GM19193 (cell line): ENCODE measurements around the gene MOCS2.

ENCODE experiments used
- POLR2A ChIP-seq: IDR thresholded peaks from 4 replicates; pipeline ENCODE4 v1.6.1; 2011; ENCODE audit not compliant: insufficient read depth, insufficient read length; ENCODE audit errors: extremely low read depth

MOCS2 gene

DNA sequence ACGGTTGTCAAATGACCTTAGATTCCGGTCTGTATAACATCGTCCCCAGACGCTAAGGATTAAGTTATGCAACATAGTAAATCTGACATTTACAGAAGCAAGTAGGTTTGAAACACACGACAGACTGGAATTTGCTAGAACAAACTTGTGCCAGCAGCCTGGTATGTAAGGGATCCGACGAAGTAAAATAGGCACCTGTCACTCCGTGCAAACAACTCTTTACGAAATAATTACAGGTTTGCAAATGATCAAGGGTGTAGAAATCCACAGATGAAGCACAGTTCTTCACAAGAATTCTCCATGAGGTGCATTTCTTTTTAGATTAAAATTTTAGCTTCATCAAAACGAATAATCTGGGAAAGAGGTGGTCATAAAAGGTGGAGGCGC, 508 bp downstream of the MOCS2 start:
- TF ChIP-seq POLR2A: no peak

DNA sequence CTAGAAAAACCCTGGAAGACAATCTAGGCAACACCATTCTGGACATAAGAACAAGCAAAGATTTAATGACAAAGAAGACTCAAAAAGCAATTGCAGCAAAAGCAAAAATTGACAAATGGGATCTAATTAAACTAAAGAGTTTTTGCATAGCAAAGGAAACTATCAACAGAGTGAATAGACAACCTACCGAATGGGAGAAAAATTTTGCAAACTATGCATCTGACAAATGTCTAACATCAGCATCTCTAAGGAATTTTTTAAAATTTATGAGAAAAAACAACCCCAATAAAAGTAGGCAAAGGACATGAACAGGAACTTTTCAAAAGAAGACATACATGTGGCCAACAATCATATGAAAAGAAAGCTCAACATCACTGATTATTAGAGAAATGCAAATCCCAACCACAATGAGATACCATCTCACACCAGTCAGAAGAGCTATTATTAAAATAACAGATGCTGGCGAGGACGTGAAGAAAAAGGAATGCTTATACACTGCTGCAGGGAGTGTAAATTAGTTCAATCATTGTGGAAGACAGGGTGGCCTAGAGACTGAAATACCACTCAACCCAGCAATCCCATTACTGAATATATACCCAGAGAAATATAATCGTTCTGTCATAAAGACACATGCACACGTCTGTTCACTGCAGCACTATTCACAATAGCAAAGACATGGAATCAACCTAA, 3.8 kb downstream of the MOCS2 start:
- TF ChIP-seq POLR2A: no peak

DNA sequence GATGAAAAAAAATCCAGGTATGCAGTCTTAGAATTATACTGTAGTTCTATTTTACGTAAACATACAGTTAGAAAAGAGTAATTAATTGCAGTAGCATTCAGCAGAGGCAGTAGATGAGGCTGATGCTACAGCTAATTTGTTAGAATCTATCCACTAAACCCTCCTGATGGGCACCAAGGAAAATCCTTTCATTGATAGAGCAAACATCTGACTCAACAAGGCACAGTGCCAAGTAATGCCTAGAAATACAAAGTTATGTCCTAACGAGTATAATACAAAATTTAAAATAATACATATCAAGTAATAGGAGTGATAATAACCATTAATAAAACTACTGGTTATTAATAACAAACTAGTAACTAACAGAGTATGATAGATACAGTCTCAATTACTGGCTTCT, 9.0 kb downstream of the MOCS2 start:
- no peak for TF ChIP-seq POLR2A

DNA sequence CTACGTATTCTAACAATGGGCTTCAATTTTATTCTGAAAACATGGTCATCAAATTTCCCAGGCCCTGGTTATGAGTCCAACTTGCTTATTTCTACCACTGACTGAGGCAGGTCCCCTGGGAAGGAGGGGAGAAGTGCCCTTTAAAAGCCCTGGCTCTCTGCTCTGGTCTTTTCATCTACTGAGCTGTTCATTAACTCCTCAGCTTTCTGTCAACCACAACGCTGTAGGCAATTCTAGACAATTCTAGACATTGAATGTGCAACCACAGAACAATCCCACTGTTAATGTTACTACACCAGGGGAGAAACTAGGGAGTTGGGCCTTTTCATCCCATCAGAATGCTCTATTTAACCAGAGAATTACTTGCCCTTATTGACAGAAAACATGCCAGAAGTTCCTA, 10.0 kb downstream of the MOCS2 start:
- TF ChIP-seq POLR2A: no peak

DNA sequence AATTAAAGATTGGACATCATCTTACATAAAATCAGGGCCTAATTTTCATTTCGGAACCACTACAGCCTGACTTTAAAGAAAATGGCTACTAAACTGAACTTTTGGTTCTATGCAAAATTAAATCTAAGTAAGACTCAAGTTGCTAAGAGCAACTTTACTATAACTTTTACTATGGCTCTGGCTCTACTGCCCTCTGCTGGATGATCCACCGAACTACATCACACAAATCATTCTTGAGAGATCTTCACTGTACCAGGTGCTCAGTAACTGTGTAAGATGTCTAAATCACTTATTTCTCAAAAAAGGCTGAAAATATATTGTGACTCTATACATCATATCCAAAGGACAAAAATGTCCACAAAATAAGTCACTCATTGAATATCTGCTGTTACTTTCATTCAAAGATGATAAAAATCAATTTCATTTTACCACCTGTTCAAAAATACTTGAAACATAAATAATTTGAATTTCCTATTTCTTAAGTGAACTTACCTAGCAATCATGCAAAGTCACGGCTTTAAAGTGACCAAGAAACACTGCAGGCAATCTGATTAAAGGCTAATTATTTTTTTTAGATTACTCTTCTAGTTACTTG, 13.5 kb downstream of the MOCS2 start:
- TF ChIP-seq POLR2A: no peak

DNA sequence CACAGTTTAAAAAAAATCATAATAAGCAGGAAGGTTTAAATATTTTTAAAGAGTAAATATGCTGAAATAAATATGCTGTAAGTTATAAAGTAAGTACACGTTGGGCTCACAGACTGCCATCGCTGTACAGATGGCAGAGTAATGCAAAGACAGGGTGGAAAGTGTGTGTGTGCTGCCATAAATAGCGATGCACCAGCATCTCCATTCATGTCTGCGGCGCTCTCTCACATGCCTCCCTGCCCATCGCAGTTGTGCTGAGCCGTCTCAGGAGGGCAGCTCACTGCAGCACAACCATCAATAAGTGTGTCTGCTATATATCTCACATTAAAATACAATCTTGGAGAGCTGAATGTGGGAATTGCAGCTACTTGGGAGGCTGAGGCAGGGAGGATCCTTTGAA, 14.3 kb downstream of the MOCS2 start:
- TF ChIP-seq POLR2A: no peak

DNA sequence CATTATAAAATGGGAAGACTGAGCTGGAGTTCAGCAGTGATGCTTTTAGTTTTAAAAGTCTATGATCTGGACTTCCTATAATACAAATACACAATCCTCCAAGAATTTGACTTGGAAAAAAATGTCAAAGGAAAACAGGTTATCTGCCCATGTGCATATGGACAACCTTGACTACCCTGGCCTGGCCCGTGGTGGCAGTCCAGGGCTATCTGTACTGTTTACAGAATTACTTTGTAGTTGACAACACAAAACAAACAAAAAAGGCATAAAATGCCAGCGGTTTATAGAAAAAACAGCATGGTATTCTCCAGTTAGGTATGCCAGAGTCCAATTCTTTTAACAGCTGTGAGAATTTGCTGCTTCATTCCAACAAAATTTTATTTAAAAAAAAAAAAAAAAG, 17.3 kb downstream of the MOCS2 start:
- TF ChIP-seq POLR2A: no peak

DNA sequence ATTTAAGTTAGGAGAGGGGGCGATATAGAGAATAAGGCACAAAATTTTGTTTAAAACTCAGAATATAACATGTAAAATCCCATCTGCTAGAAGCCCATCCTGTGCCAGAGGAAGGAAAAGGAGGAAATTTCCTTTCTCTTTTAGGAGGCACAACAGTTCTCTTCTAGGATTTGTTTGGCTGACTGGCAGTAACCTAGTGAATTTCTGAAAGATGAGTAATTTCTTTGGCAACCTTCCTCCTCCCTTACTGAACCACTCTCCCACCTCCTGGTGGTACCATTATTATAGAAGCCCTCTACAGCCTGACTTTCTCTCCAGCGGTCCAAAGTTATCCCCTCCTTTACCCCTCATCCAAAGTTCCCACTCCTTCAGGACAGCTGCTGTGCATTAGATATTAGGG, 18.3 kb downstream of the MOCS2 start:
- no peak for TF ChIP-seq POLR2A

DNA sequence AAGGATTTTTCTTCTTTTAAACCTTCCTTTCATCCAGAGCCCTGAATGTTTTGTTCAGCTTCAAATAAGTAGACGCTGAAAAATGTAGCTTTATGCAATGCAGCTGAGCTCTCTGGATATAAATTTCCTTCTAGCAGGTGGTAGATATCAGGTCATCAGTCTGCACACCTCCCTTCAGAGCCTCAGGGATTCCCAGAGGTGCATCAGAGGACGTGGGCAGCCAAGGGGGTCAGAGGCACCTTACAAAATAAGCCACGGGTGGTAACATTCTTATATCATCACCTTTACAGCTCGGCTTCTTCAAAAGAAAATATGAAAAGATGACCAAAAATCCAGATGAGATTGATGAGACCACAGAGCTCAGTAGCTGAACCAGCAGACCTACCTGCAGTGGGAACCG, 19.3 kb downstream of the MOCS2 start:
- no peak for TF ChIP-seq POLR2A

DNA sequence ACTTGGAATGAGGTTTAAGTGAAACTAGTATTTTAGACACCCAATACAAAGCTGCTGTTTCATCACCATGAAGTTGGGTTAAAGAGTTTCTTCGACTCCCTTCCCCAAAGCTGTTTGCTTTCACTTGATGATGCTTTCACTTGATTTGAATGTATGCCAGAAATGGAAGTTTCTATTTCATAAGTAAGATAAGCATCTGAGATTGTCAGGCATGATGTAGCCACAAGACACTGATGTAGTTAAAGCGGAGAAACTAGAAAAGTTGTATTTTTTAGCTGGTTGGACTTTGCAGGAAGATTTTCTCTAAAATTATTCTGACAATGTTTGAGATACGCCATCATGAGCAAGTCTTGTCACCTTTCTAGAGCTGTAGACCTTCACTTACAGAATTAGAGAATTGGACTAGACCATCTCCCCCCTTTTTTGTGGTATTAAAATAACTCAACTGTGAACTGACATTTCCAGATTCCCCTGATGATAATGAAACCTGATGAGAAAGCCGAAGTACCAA, 20.0 kb downstream of the MOCS2 start:
- no peak for TF ChIP-seq POLR2A

DNA sequence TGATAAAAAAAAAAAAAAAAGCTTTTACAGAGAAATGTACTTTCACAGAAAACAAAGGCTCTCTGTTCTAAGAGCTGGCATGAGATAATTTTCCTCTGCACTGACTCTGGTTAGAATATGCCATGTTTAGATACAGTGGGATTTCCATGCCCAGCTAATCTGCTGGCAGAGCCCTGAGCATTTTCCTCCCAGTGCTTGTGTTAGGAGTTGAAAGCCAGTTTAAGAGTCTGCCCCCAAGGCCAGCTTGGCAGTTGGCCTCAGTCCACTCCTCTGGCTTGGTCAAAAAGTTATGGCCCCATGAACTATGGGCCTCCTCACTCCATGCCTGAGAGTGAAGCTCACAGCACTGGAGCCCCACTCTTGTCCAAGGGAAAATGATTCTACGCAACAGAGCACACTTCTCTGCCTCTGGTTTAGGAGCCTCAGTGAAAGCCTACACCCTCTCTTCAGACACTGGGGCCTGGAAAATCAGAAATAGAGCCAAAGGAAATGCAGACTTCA, 21.9 kb downstream of the MOCS2 start:
- no peak for TF ChIP-seq POLR2A

DNA sequence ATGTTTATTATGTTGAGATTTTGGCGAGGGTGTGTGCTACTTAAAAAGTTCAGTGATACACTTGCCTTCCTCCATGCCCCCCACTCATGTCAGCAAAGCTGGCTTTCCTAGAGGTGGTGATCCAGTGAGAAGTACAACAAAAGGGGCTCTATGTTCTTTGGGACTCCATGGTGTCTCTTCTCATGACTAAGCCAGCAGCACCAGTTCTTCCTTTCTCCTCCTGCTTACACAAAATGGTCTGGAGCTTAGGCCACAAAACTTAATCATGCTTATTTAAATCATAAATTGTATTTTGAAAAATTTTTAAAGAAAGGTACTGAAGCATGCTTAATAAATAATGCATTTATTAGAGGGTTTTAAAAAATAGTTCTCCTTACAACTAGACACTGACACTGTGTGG, 22.4 kb downstream of the MOCS2 start:
- TF ChIP-seq POLR2A: no peak

DNA sequence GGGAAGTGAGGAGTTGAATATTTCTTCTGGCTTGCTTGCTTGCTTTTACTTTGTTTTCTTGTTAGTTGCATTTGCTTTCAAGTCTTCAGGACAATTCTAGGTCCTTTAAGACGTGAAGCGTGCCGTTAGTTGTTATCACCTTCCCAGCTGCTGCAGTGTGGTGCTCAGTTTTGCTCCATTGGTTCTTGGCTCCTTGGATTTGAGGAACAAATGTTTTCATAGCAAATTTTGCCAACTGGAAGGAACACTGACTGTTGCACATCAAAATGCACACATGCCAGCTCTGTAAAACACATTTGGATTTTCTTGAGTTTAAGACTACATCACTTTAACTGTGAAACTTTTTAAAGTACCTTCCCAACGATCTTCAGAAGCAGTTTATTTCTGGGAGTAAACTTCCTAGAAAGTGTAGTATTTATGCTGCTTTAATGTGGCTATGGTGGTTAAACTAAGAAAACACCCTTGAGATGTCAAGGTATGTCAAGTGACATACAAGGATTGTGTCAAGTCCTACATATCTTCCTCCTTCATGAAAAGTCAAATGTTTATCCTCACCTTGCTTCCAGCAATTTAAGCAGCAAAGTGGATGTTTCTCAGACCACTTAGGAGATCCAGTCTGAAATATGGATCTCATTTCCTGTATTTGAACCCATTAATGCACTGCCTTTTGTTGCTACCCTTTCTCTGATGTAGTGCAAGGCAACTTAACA, 24.9 kb downstream of the MOCS2 start:
- no peak for TF ChIP-seq POLR2A

DNA sequence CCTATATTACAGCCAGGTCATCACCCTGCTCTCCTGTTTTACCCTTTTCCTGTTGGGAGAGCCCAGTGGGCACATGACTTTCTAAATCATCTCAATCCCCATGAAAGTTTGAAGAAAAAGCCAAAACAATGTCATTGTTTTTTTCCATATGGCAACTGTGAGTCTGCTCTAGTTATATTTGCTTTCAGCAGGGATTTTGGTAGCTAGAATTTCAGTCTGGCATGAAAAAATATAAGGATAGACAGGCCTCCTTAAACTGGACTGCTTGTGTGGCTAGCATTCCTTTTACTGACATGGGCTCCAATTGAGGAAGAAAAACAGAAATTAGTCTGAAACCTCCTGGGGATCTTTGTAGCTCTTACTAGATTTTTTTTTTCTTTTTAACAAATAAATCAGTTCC, 25.6 kb downstream of the MOCS2 start:
- no peak for TF ChIP-seq POLR2A

DNA sequence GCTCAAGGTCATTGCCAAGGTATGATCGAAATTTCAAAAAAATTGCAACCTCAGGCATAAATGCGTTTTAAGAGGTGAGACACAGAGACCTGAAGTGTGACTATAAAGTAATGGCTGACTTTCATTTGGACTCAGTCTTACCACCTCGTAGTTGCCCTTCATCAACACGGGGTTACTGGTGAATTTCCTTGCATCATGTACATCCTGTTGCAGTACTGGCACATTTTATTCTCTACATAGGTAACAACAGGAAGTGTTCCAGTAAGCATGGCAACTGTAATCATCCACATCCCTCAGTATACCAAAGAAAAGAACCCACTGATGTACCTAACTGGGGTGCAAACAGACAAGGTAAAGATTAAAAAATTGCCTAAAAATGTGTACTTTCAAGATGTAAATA, 29.3 kb downstream of the MOCS2 start:
- TF ChIP-seq POLR2A: no peak
